HG03135 (cell line): Measurements from ENCODE around the gene SLC25A10.
A peak's percentile ranks its signal among the peaks of the same experiment; 100 is the strongest.

Source experiments
- ATAC-seq: cut with Tn5 transposase; IDR thresholded peaks from one replicate; pipeline ENCODE4 v1.9.1; 2021; ENCODE audit warnings: mild to moderate bottlenecking, moderate library complexity; ENCODE audit not compliant: unreplicated experiment

The SLC25A10 gene

GRCh38 chr17:81686614-81687013 lies 25.5 kb upstream of the SLC25A10 start:
- ATAC-seq = no peak

DNA sequence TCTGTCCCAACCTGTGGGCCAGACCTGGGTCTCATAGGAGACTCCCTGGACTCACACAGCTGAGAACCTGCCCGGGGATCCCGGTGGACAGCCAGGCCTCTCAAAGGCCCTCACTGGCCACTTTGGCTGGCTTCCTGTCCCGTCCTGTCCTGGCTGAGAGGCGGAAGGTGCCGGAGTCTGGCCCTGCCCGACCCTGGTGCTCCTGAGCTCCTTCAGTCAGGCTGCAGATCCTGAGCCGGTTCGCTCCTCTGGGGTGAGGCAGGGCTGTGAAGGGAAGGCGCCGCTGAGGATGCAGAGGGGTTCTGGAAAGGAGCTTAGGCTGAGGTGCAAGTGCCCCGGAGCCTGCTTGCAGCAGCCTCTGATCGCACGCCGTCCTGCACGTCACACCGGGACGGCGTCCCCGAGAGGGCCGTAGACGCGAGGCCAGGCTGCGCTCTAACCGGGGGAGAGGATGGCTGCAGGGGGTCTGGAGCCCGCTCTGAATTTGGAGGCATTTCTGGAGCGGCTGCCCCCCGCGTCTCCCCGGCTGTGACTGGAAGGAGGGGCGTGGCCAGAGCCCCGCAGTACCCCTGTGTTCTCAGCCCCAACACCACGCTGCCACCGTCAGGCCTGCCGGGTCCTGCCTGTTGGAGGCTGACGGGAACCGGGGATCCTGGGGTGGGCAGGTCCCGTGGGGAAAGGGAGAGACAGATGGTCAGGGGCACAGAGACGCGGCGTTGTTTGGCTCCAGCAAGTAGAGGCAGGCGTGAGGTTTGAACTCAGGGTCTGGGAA lies 24.1 kb upstream of the SLC25A10 start:
- ATAC-seq = no peak

- no peak for ATAC-seq
Measured at GRCh38 chr17:81688616-81689015, 23.5 kb upstream of the SLC25A10 start.

DNA sequence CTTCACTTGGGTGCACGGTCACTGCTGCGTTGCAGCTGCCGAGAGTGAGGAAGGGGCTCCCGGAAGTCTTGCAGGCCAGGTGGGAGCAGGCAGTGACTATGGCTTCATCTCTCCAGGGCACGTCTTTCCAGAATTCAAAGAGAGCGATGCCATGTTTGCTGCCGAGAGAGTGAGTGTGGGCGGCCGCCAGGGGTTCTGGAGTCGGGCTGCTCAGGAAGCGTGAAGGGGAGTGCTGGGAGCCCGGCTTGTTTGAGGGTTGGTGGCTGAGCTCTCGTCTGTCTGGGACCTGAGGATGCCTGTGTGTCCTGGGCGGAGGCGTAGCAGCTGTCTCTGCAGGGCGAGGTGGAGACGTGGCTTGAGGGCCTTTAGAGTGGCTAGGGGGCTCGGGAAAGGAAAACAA lies 22.0 kb upstream of the SLC25A10 start:
- no peak for ATAC-seq

- ATAC-seq = no peak
Measured at GRCh38 chr17:81690549-81690948, 21.5 kb upstream of the SLC25A10 start.

DNA sequence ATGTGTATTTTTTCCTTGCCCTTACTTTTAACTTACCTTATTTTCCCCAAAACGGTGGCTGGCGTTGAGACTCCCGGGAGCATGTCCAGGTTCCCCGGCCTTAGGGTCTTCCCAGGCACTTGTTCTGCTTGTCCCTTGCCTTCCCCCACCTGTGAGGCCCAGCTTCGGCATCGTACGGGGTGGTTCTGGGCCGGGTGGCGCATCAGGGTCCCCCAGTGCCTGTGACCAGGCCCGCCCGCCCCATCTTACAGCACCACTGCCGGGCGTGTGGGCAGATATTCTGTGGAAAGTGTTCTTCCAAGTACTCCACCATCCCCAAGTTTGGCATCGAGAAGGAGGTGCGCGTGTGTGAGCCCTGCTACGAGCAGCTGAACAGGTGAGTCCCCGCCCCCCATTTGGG lies 20.9 kb upstream of the SLC25A10 start:
- ATAC-seq = no peak

DNA sequence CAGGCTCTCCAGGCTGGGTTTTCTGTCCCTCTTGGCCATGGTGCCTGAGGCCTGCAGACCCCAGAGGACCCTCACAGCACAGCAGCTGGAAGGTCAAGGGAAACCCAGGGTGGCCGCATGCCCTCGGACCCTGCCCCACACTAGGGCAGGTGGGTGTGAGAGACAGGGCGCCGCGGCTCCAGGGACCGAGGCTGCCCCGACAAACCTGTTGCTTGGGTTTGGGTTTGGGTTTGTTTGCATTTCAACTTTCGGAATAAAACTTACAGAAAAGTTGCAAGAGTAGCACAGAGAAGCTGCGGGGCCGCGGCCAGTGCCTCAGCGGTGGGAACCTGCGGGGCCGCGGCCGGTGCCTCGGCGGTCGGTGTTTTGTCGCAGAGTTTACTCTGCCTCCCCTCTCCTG lies 20.5 kb upstream of the SLC25A10 start:
- no peak for ATAC-seq

- ATAC-seq = no peak
Measured at GRCh38 chr17:81693509-81694210, 18.4 kb upstream of the SLC25A10 start.

GRCh38 chr17:81694810-81695209 lies 17.3 kb upstream of the SLC25A10 start:
- no peak for ATAC-seq

DNA sequence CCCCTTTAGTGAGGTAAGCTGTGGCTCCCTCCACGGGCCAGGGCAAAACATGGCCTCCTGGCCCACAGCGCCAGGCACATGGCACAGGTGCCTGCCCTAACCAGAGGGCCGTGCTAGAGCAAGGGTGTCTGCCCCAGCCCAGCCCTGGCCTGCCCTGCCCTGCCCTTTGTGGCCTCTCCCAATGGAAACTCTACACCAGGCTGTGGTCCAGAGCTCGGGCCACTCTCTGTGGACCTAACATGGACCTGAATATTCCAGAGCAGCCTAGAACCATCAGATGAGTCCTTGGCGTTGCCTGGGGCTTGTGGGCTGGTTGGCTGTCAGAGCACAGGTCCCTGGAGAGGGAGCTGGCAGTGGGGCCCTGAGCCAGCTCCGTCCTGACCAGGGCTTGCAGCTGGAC lies 16.9 kb upstream of the SLC25A10 start:
- ATAC-seq = no peak

- ATAC-seq = no peak
Measured at GRCh38 chr17:81695801-81696200, 16.3 kb upstream of the SLC25A10 start.

GRCh38 chr17:81696218-81696941 lies 15.7 kb upstream of the SLC25A10 start:
- ATAC-seq = no peak

DNA sequence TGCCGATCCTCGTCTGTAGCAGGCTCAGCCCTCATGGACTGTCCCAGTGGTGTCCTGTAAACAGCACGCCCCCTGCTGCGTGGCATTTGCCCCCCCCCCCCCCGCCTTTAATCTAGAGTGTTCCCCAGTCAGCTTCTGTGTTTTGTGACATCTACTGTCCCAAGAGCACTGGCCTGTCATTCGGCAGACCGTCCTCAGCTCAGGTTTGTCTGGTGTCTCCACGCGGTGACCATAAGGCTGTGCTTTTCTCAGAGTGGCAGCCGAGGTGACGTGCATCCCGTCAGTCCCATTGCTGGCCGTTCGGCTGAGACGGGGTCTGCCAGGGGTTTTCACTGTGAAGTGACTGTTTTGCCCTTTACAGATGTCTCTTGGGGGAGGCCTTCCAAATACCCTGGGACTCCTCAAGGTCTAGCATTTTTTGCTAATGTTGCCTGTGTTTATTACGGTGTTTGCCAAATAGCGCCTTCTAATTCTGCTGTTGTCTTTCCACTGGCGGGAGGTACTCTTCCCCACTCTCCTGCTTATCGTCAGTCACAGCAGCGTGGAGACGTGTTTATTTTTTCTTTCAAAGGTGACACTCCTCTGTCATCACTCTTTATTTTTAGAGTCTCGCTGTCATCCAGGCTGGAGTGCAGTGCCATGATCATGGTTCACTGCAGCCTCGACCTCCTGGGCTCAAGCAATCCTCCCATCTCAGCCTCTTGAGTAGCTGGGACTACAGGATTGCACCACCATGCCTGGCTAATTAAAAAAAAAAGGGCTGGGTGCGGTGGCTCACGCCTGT lies 14.6 kb upstream of the SLC25A10 start:
- ATAC-seq = no peak

DNA sequence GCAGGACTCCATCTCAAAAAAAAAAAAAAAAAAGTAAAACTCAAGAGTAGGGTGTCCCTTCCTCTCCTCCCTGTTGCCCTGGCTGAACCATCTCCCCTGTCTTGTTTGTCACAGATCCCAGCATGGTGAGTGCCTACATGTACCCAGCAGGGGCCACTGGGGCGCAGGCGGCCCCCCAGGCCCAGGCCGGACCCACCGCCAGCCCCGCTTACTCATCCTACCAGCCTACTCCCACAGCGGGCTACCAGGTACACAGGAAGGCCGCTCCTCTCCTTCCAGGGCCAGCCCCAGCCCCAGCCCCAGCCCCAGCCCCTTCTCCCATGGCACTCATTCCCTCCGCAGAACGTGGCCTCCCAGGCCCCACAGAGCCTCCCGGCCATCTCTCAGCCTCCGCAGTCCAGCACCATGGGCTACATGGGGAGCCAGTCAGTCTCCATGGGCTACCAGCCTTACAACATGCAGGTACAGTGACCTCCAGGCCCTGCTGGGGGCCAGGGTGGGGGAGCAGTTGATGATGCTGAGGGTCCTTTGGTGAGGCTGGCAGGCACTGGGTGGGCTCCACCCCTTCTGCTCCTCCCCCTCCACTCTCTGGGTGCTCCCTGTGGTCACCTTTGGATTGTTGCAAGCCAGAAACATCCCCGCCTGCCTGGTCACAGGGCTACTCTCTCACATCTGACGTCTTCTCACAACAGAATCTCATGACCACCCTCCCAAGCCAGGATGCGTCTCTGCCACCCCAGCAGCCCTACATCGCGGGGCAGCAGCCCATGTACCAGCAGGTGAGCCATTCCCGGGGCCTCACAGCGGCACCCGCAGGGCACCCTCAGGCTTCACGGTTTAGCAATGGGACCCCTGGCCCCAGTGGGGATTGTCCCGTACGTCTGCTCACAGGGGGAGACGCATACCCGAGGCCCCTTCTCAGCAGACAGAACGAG lies 11.5 kb upstream of the SLC25A10 start:
- no peak for ATAC-seq

- no peak for ATAC-seq
Measured at GRCh38 chr17:81701288-81702071, 10.6 kb upstream of the SLC25A10 start.

DNA sequence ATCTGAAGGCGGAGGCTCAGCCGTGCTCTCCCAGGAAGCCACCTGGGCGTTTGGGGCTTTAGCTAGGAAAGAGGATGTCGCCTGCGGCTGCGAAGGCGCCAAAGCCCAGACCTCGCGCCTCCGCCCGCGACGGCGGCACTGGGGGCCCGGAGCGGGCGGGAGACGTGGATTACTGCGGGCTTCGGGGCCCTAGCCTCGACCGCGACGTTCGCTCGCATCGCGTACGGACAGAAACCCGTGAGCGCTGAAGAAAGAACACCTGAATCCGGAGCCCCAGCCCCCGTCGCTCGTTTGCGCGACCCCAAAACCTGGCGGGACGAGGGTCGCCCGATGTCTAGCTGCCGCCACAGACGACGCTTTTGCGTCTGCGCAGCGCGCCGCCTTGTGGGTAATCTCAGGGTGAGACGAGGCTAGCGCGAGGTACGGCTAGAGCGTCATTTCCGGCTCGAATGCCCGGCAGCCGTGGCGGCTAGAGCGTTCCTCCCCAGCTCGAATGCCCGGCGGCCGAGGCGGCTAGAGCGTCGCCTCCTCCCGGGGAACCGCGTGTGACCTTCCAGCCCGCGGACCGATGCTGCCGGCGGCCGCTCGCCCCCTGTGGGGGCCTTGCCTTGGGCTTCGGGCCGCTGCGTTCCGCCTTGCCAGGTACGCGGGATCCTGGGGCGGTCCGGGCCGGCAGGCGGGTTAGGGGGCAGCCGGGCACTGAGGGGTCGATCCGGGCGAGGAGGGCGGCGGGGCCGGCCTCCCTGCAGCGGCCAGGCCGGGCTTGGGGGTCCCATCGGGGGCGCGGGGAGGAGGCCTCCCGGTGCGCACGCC lies 8.9 kb upstream of the SLC25A10 start, which contains the start of gene MRPL12:
Gene MRPL12 (plus strand): TSS at position 434 of the 813 bp plus-strand sequence. CDS start 135 bp downstream, at position 569.
- peak; percentile 73 for ATAC-seq

- no peak for ATAC-seq
Measured at GRCh38 chr17:81703747-81704654, 8.1 kb upstream of the SLC25A10 start.
